Measurements from ENCODE around the gene C1orf116. TPM values are rescaled to one million over a fixed set of nuclear protein-coding genes. Genes with fewer than 3 reads are reported as not detected.

The C1orf116 gene
- polyA plus RNA-seq, 2 of the 4 experiments (the other 2 are of a cell fraction), result 2.0 to 3.2 TPM

DNA sequence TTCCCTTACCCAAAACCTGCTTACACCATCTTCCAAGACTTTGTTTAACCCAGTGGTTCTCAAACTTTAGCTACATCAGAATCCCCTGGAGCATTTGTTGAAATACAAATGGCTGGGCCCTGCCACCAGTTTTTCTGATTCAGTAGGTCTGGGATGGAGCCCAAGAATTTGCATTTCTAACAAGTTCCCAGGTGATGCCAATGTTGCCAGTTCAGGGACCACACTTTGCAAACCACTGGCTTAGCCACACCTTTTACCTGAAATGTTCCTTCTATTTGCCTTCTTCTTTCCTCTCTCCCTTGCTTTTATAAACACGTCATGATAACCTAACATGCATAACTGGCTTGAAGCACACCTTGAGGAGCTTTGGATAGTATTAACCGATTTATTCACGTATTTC lies 46.2 kb downstream of the C1orf116 start (continued):
- TF ChIP-seq MYC (IDR thresholded peaks at IDR 0.05; ENCODE audit: borderline replicate concordance, low read length), result no peak

DNA sequence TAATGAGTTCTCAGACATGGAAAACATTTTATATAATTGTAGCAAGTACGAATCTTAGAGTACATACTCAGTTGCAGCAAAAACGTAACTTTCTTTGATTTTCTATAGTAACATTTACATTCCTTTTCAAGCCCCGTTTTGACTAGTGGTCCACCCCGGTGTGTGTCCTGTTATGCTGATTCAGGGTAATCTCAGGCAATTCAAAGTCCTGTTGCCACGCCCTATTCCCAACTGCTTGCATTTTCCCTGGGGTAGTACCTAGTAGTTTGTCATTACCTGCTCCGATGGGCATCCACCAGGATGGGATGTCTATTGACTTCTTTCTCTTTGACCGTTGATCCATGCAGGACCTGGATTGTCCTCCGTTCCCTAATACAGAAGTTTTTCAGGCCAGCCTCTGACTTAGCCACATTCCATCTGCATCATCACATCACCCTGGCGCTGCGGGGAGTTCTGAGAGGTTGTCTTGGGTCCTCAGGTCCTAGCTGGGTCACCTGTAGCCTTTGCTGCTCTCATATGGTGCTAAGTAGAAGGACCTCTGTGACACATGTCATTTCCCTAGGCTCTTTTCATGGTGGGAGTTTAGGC lies 47.3 kb downstream of the C1orf116 start:
- FAIRE-seq, result no peak
- WGBS (ENCODE audit: missing lambda C conversion rate), result 83% methylated on average over 10 of the region's 10 CpGs
- H3K4me3 ChIP-seq, result no peak overlapping the region
- CTCF ChIA-PET, result interaction anchor here (0.9 to 2.2 kb wide), 3 partner anchors 73 to 440 kb away, joined by 3 to 7 read pairs (median 6); no protein-coding TSS in a partner anchor
- POLR2A ChIA-PET, result no interaction called here
- H3K9me3 ChIP-seq, result no peaks in the 10 kb centered on the region
- no peak overlapping the region for H3K27ac ChIP-seq
- no peak overlapping the region for H3K4me2 ChIP-seq
- H3K4me1 ChIP-seq, result no peaks in the 10 kb centered on the region; the same call in 2 of the 3 replicates
- peak; percentile 73 for TF ChIP-seq MAFK (IDR thresholded peaks at IDR 0.05; ENCODE audit: partially characterized antibody)
- TF ChIP-seq SMC3 (IDR thresholded peaks at IDR 0.05), result no peak
- no peak for ATAC-seq
- no peak for DNase-seq (ENCODE audit: low read depth in 1 of 2, low spot score in 1 of 2)

DNA sequence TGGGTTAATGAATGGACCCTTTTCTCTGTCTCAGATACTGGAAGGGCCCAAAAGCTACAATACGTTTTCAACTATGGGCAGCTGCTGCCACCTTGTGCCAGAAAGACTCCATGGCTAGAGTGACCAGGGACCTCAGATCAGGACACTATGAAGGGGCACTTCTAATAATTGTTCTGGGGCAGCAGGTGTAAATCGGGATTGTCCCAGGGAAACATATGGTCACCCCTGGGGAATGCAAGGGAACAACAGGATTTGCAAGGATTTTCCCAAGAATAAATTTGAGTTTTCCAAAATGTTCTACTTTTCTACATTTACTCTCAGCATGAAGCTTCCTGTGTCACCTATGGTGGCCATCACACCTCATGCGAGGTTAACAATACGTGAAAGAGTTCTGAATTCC lies 50.3 kb downstream of the C1orf116 start:
- TF ChIP-seq CEBPB (IDR thresholded peaks at IDR 0.05), result no peak
- peak; percentile 82 for TF ChIP-seq SMC3 (IDR thresholded peaks at IDR 0.05)
- TF ChIP-seq RAD21 (conservative IDR thresholded peaks at IDR 0.05 in 1 of 2, IDR thresholded peaks at IDR 0.05 in 1 of 2), result peak; percentile 92
- TF ChIP-seq, protein P1, sequence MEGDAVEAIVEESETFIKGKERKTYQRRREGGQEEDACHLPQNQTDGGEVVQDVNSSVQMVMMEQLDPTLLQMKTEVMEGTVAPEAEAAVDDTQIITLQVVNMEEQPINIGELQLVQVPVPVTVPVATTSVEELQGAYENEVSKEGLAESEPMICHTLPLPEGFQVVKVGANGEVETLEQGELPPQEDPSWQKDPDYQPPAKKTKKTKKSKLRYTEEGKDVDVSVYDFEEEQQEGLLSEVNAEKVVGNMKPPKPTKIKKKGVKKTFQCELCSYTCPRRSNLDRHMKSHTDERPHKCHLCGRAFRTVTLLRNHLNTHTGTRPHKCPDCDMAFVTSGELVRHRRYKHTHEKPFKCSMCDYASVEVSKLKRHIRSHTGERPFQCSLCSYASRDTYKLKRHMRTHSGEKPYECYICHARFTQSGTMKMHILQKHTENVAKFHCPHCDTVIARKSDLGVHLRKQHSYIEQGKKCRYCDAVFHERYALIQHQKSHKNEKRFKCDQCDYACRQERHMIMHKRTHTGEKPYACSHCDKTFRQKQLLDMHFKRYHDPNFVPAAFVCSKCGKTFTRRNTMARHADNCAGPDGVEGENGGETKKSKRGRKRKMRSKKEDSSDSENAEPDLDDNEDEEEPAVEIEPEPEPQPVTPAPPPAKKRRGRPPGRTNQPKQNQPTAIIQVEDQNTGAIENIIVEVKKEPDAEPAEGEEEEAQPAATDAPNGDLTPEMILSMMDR (IDR thresholded peaks at IDR 0.05), result peak; percentile 92
- Histone ChIP-seq H3K9me3 (no peaks in the 10 kb centered on the region), H3K4me1 (no peaks in the 10 kb centered on the region; the same call in 2 of the 3 replicates), H3K4me2 (no peak overlapping the region), H3K27ac (no peak overlapping the region), H3K4me3 (no peak overlapping the region)
- POLR2A ChIA-PET, result interaction anchor here (0.5 to 1.6 kb wide), 4 partner anchors 68 to 347 kb away, joined by 3 to 9 read pairs (median 4); partner anchors contain the start of genes DYRK3 and PFKFB2
- DNase-seq (ENCODE audit: low read depth in 1 of 2, low spot score in 1 of 2) (peak; percentile 57 to 73), ATAC-seq (peak; percentile 96 to 97), FAIRE-seq (no peak)
- 36% methylated on average over 4 of the region's 4 CpGs for WGBS (ENCODE audit: missing lambda C conversion rate)
- CTCF ChIA-PET, result interaction anchor here (0.6 to 6.4 kb wide), 104 partner anchors 9 to 950 kb away, joined by 3 to 108 read pairs (median 5); partner anchors contain the start of genes C1orf116, DYRK3, FCAMR and IKBKE

DNA sequence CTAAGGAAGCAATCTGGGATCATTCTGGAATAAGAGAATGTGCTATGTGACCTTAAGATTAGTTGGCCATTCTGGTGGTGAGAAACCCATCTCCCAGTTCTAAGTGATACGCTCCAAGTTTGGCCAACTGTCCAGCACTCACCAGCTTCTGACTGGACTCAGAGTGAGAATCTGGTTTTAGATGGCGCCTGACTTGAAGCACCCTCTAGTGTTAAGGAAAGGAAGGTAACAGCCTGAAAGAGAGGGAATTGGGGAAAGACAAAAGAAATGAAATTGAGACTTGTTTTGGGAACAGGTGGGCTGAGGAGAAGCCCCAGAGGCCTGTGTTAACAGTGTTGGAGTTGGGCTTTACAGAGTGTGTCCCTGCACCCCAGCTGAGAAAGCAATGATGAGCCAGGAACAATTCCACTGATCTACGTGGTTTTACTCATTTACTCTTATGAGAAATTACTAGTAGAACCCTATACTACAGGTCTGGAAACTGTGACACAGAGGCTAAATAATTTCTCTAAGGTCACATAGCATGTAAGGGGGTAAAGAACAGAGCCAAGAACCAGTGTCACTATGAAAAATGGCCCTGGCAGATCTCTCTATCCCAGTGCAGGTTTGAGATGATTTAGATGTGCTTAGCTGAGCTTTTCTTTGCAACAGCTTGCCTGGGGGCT lies 53.0 kb downstream of the C1orf116 start:
- Histone ChIP-seq H3K4me3 (no peak overlapping the region), H3K4me2 (no peak overlapping the region), H3K4me1 (no peaks in the 10 kb centered on the region), H3K9me3 (no peaks in the 10 kb centered on the region), H3K27ac (no peak overlapping the region)
- TF ChIP-seq RAD21 (conservative IDR thresholded peaks at IDR 0.05 in 1 of 2, IDR thresholded peaks at IDR 0.05 in 1 of 2) (peak; percentile 63 to 78), SMC3 (IDR thresholded peaks at IDR 0.05) (peak; percentile 74), CHD4 (IDR thresholded peaks at IDR 0.05; ENCODE audit: borderline replicate concordance) (no peak)
- TF ChIP-seq, protein P2, sequence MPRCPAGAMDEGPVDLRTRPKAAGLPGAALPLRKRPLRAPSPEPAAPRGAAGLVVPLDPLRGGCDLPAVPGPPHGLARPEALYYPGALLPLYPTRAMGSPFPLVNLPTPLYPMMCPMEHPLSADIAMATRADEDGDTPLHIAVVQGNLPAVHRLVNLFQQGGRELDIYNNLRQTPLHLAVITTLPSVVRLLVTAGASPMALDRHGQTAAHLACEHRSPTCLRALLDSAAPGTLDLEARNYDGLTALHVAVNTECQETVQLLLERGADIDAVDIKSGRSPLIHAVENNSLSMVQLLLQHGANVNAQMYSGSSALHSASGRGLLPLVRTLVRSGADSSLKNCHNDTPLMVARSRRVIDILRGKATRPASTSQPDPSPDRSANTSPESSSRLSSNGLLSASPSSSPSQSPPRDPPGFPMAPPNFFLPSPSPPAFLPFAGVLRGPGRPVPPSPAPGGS (IDR thresholded peaks at IDR 0.05), result no peak
- TF ChIP-seq, protein P1 (IDR thresholded peaks at IDR 0.05), result peak; percentile 70
- POLR2A ChIA-PET, result no interaction called here
- CTCF ChIA-PET, result interaction anchor here (0.6 to 6.4 kb wide), 24 partner anchors 9 to 520 kb away, joined by 3 to 108 read pairs (median 4); partner anchors contain the start of genes EIF2D and FCAMR
- peak; percentile 57 to 83; a peak in 4 of 6 replicates for ATAC-seq
- peak; percentile 34 to 52 for DNase-seq (ENCODE audit: low read depth in 1 of 2, low spot score in 1 of 2)
- 71% methylated on average over 3 of the region's 3 CpGs for WGBS (ENCODE audit: missing lambda C conversion rate)
- no peak for FAIRE-seq

All from A549 (cell line).